Measurements from ENCODE around the gene AFTPH. TPM values are rescaled to one million over a fixed set of nuclear protein-coding genes. Genes with fewer than 3 reads are reported as not detected.

The AFTPH gene
- total and polyA plus RNA-seq, 9 of the 15 experiments (the other 6 are each of a cell fraction or from before 2014, with no cell fraction given) = 8.0 to 26.2 (median 13.8) TPM

DNA sequence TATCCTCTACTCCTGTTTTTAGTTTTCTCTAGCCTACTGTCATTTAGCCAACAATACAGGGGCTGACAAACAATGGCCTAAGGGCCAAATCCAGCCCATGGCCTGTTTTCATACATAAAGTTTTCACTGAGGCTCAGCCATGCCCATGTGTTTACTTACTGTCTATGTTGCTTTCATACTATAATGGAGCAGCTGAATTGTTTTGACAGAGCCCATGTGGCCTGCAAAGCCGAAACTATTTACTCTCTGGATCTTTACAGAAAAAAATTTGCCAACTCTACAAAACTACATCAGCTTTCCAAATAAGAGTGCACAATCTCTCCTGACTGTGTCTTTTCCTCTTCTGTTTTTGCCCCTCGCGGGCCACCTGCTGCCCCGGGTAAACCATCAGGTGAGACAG is 46.1 kb upstream of the AFTPH start:
- no TSS peak for BruUV-seq (replicated peaks)
- no peak for FAIRE-seq
- Histone ChIP-seq H4K20me1 (replicated peaks; ENCODE audit: control insufficient read depth, insufficient read depth, low read length) (no peaks in the 10 kb centered on the region), H3K9ac (ENCODE audit: insufficient read depth in 1 of 2, low read depth in 2 of 2, low read length in 2 of 2) (no peak overlapping the region), H3K4me1 (replicated peaks in 1 of 2; ENCODE audit: control insufficient read depth in 2 of 2, insufficient read depth in 2 of 2, low read length in 2 of 2) (peaks cover 0 to 4% of the 10 kb centered on the region in 2 experiments; a peak in 2 of 5 replicates), H3K4me3 (no peak overlapping the region), H3K9me1 (ENCODE audit: control insufficient read depth, insufficient read depth, low read length) (no peaks in the 10 kb centered on the region), H3K27ac (ENCODE audit: extremely low read depth, low read depth, low read length) (no peak overlapping the region), H3K79me2 (ENCODE audit: control insufficient read depth, insufficient read depth, low read length) (no peaks in the 10 kb centered on the region), H2AFZ (ENCODE audit: low read depth, low read length) (no peak overlapping the region), H3K27me3 (ENCODE audit: control insufficient read depth in 2 of 2, insufficient read depth in 2 of 2, low read length in 2 of 2) (peaks cover 30 to 41% of the 10 kb centered on the region in 2 experiments), H3K36me3 (ENCODE audit: control insufficient read depth, insufficient read depth, low read length) (no peaks in the 10 kb centered on the region), H3K4me2 (ENCODE audit: insufficient read depth, low read length) (no peak overlapping the region), H3K9me3 (replicated peaks; ENCODE audit: control insufficient read depth, insufficient read depth, low read depth, low read length) (no peaks in the 10 kb centered on the region)
- TF ChIP-seq ZFP30 (CRISPR knock-in tag; IDR thresholded peaks at IDR 0.05; ENCODE audit: borderline replicate concordance) = no peak
- no peak for TF ChIP-seq ARHGAP35 (IDR thresholded peaks at IDR 0.05; ENCODE audit: partially characterized antibody)
- no peak for TF ChIP-seq POLR2A (conservative IDR thresholded peaks at IDR 0.05)
- TF ChIP-seq, protein P1, sequence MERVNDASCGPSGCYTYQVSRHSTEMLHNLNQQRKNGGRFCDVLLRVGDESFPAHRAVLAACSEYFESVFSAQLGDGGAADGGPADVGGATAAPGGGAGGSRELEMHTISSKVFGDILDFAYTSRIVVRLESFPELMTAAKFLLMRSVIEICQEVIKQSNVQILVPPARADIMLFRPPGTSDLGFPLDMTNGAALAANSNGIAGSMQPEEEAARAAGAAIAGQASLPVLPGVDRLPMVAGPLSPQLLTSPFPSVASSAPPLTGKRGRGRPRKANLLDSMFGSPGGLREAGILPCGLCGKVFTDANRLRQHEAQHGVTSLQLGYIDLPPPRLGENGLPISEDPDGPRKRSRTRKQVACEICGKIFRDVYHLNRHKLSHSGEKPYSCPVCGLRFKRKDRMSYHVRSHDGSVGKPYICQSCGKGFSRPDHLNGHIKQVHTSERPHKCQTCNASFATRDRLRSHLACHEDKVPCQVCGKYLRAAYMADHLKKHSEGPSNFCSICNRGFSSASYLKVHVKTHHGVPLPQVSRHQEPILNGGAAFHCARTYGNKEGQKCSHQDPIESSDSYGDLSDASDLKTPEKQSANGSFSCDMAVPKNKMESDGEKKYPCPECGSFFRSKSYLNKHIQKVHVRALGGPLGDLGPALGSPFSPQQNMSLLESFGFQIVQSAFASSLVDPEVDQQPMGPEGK (CRISPR knock-in tag; IDR thresholded peaks at IDR 0.05; ENCODE audit: borderline replicate concordance) = no peak
- TF ChIP-seq KLF10 (CRISPR knock-in tag; IDR thresholded peaks at IDR 0.05) = no peak
- no peak for TF ChIP-seq TOE1 (IDR thresholded peaks at IDR 0.05; ENCODE audit: borderline replicate concordance)
- TF ChIP-seq TOE1 (CRISPR knock-in tag; IDR thresholded peaks at IDR 0.05; ENCODE audit: borderline replicate concordance, low read depth) = no peak
- TF ChIP-seq ZNF445 (CRISPR knock-in tag; IDR thresholded peaks at IDR 0.05; ENCODE audit: low read depth) = no peak
- no peak for TF ChIP-seq SMAD3 (CRISPR knock-in tag; conservative IDR thresholded peaks at IDR 0.05)
- TF ChIP-seq, protein P2, sequence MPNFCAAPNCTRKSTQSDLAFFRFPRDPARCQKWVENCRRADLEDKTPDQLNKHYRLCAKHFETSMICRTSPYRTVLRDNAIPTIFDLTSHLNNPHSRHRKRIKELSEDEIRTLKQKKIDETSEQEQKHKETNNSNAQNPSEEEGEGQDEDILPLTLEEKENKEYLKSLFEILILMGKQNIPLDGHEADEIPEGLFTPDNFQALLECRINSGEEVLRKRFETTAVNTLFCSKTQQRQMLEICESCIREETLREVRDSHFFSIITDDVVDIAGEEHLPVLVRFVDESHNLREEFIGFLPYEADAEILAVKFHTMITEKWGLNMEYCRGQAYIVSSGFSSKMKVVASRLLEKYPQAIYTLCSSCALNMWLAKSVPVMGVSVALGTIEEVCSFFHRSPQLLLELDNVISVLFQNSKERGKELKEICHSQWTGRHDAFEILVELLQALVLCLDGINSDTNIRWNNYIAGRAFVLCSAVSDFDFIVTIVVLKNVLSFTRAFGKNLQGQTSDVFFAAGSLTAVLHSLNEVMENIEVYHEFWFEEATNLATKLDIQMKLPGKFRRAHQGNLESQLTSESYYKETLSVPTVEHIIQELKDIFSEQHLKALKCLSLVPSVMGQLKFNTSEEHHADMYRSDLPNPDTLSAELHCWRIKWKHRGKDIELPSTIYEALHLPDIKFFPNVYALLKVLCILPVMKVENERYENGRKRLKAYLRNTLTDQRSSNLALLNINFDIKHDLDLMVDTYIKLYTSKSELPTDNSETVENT (CRISPR knock-in tag; IDR thresholded peaks at IDR 0.05) = no peak
- intact Hi-C loops (cut with micrococcal nuclease) = no loop called here
- 1% methylated on average over 4 of the region's 4 CpGs for WGBS (ENCODE audit: insufficient coverage, low coverage, missing lambda C conversion rate)
- CTCF ChIA-PET (ENCODE audit: low intra/inter-chr PET ratio) = no interaction called here
- no peak for ATAC-seq
- POLR2A ChIA-PET = no interaction called here
- DNase-seq (ENCODE audit: extremely low read depth in 1 of 4, low spot score in 3 of 4) = no peak
- in situ Hi-C loops (cut with MboI) = no loop called here

Measured in K562 (cell line).